Measurements from ENCODE around the gene VCL. TPM values are rescaled to one million over a fixed set of nuclear protein-coding genes. Genes with fewer than 3 reads are reported as not detected.

The VCL gene
- total RNA-seq, 1 experiment from 2014 or later, result 106 TPM

DNA sequence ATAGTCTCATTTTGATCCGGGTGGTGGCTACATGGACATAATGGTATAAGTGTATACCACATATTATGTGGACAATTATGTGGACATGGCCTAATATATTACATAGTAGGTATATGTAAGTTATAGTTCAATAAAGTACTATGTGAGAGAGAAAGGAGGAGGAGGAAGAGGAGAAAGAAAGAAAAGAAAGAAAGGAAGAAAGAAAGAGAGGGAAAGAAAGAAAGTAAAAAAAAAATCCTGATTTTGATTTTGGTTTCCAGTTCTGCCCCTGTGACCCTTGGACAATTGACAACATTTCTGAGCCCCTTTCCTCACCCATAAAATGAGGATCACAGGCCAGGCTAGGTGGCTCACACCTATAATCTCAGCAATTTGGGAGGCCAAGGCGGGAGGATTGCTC is 42.2 kb upstream of the VCL start:
- H2AFZ ChIP-seq (ENCODE audit: low read depth, low read length, poor library complexity, severe bottlenecking), result no peak overlapping the region
- H3K9me2 ChIP-seq (ENCODE audit: insufficient read depth), result no peaks in the 10 kb centered on the region
- RAD21 ChIA-PET (ENCODE audit: low non-redundant PET in 1 of 2, low total read pairs in 2 of 2, uncharacterized antibody in 2 of 2, unreplicated experiment in 2 of 2), result no interaction called here
- peaks cover 15 to 31% of the 10 kb centered on the region in 2 experiments for H3K4me1 ChIP-seq (ENCODE audit: control insufficient read depth in 1 of 2, insufficient read depth in 2 of 2, low read length in 2 of 2)
- no peaks in the 10 kb centered on the region for H3K79me2 ChIP-seq (ENCODE audit: insufficient read depth, low read length)
- H3K4me3 ChIP-seq (replicated peaks in 1 of 2; ENCODE audit: low read depth in 1 of 2, low read length in 2 of 2), result no peak overlapping the region
- no peaks in the 10 kb centered on the region for H3K9me3 ChIP-seq (ENCODE audit: control insufficient read depth in 1 of 2, insufficient read depth in 1 of 2, low read depth in 1 of 2, low read length in 2 of 2)
- no TSS peak for BruUV-seq (replicated peaks)
- H3K36me3 ChIP-seq (ENCODE audit: control insufficient read depth in 1 of 2, insufficient read depth in 2 of 2, low read length in 2 of 2), result no peaks in the 10 kb centered on the region
- H3K4me2 ChIP-seq (ENCODE audit: low read length), result no peak overlapping the region
- H3K9ac ChIP-seq (ENCODE audit: low read length), result no peak overlapping the region
- no peaks in the 10 kb centered on the region for H3K27me3 ChIP-seq (ENCODE audit: insufficient read depth, low read length)
- intact Hi-C loops (cut with micrococcal nuclease), result no loop called here
- CTCF ChIA-PET, result interaction anchor here (0.9 to 2.5 kb wide), 5 partner anchors 15 to 140 kb away, joined by 3 to 25 read pairs (median 5); no protein-coding TSS in a partner anchor
- TF ChIP-seq ZNF274 (IDR thresholded peaks at IDR 0.05; ENCODE audit: low read depth, low read length), result no peak
- TF ChIP-seq ZFX (IDR thresholded peaks at IDR 0.05), result no peak
- no peak for TF ChIP-seq SIN3A (IDR thresholded peaks at IDR 0.05; ENCODE audit: low read depth)
- TF ChIP-seq EGR1 (IDR thresholded peaks at IDR 0.05; ENCODE audit: low read depth), result no peak
- TF ChIP-seq, protein P1, sequence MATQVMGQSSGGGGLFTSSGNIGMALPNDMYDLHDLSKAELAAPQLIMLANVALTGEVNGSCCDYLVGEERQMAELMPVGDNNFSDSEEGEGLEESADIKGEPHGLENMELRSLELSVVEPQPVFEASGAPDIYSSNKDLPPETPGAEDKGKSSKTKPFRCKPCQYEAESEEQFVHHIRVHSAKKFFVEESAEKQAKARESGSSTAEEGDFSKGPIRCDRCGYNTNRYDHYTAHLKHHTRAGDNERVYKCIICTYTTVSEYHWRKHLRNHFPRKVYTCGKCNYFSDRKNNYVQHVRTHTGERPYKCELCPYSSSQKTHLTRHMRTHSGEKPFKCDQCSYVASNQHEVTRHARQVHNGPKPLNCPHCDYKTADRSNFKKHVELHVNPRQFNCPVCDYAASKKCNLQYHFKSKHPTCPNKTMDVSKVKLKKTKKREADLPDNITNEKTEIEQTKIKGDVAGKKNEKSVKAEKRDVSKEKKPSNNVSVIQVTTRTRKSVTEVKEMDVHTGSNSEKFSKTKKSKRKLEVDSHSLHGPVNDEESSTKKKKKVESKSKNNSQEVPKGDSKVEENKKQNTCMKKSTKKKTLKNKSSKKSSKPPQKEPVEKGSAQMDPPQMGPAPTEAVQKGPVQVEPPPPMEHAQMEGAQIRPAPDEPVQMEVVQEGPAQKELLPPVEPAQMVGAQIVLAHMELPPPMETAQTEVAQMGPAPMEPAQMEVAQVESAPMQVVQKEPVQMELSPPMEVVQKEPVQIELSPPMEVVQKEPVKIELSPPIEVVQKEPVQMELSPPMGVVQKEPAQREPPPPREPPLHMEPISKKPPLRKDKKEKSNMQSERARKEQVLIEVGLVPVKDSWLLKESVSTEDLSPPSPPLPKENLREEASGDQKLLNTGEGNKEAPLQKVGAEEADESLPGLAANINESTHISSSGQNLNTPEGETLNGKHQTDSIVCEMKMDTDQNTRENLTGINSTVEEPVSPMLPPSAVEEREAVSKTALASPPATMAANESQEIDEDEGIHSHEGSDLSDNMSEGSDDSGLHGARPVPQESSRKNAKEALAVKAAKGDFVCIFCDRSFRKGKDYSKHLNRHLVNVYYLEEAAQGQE (IDR thresholded peaks at IDR 0.05; ENCODE audit: low read depth), result no peak
- no peak for TF ChIP-seq JUND (IDR thresholded peaks at IDR 0.05)
- TF ChIP-seq, protein P2, sequence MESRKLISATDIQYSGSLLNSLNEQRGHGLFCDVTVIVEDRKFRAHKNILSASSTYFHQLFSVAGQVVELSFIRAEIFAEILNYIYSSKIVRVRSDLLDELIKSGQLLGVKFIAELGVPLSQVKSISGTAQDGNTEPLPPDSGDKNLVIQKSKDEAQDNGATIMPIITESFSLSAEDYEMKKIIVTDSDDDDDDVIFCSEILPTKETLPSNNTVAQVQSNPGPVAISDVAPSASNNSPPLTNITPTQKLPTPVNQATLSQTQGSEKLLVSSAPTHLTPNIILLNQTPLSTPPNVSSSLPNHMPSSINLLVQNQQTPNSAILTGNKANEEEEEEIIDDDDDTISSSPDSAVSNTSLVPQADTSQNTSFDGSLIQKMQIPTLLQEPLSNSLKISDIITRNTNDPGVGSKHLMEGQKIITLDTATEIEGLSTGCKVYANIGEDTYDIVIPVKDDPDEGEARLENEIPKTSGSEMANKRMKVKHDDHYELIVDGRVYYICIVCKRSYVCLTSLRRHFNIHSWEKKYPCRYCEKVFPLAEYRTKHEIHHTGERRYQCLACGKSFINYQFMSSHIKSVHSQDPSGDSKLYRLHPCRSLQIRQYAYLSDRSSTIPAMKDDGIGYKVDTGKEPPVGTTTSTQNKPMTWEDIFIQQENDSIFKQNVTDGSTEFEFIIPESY (IDR thresholded peaks at IDR 0.05; ENCODE audit: extremely low read depth, insufficient replicate concordance, low read length), result no peak
- TF ChIP-seq ELF1 (IDR thresholded peaks at IDR 0.05; ENCODE audit: borderline replicate concordance, low read depth), result no peak
- TF ChIP-seq, protein P3, sequence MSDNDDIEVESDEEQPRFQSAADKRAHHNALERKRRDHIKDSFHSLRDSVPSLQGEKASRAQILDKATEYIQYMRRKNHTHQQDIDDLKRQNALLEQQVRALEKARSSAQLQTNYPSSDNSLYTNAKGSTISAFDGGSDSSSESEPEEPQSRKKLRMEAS (IDR thresholded peaks at IDR 0.05), result no peak
- no peak for TF ChIP-seq TCF7L2 (IDR thresholded peaks at IDR 0.05; ENCODE audit: borderline replicate concordance, extremely low read depth, insufficient read depth, insufficient read length)
- no peak for TF ChIP-seq SRF (IDR thresholded peaks at IDR 0.05; ENCODE audit: low read depth)
- no peak for TF ChIP-seq RAD21 (IDR thresholded peaks at IDR 0.05; ENCODE audit: low read depth)
- H3K27ac ChIP-seq (ENCODE audit: low read depth, low read length), result 0 out of 2 replicates have a peak overlapping the region, but pooled peaks have one; percentile 44
- ATAC-seq (no peak), DNase-seq (ENCODE audit: low read depth, low spot score) (no peak)
- no peaks in the 10 kb centered on the region for H4K20me1 ChIP-seq (ENCODE audit: insufficient read depth)
- POLR2A ChIA-PET, result interaction anchor here (0.8 to 2.8 kb wide), 2 partner anchors 42 to 68 kb away, joined by 4 to 14 read pairs; partner anchors contain the start of gene VCL

Data from HCT116 (cell line).